ENCODE results near the gene HMGB3. TPM values are rescaled to one million over a fixed set of nuclear protein-coding genes. Genes with fewer than 3 reads are reported as not detected.

HMGB3 gene
- total RNA-seq: 16.8 TPM
- long read RNA-seq, transcript HMGB3-201 (5 exons, 3,560 nt): major isoform, 15 of 19 reads
- long read RNA-seq, partial matches to known transcripts: 2 of 19 reads
- long read RNA-seq, other reads (novel, unspliced or antisense): 2 of 19 reads

DNA sequence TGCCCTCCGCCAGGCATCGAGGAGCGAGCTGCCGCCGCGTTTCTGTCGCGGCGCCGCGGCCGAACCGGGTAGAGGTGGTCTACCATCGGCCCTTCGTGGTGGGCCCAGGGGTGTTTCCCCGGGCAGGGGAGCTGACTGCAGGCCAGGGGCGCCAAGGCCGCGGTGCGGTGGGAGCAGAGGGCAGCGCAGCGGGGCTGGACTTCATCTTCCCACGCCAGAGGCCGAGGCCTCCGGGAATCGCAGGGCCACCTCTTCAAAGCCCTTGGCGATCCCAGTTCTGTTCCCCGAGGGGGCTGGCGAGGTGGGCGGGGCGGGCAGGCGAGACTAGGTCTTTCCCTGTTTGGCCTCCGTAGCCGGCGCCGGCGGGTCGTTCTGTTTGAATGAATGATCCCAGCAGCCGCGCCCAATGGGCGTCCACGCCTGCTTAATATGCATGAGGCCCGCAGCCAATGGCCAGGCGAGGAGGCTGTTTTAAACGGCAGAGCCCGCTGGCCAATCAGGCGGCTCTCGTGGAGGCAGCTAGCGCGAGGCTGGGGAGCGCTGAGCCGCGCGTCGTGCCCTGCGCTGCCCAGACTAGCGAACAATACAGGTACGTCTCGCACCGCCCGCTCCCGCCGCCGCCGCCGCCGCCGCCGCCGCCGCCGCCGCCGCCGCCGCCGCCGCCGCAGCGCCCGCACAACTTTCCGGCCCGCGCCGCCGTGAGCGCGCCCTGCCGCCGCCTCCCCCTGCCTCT, at the start of gene HMGB3:
Gene HMGB3, plus strand, starts transcription at position 548 of the 733 bp plus-strand sequence. CDS start 2,265 bp downstream, outside the sequence.
- no peak within 1 kb of the TSS for H3K27ac ChIP-seq
- no peaks in the 10 kb centered on the region for H3K36me3 ChIP-seq
- no peaks in the 10 kb centered on the region for H3K4me1 ChIP-seq
- peak within 1 kb of the TSS; percentile 53 for H3K4me3 ChIP-seq
- H3K9me3 ChIP-seq: no peaks in the 10 kb centered on the region
- ATAC-seq (peak; percentile 99), DNase-seq (peak; percentile 94)
- no peaks in the 10 kb centered on the region for H3K27me3 ChIP-seq (ENCODE audit: low read depth)
- intact Hi-C loops (cut with DNase I): no loop called here
- TF ChIP-seq, protein P1, sequence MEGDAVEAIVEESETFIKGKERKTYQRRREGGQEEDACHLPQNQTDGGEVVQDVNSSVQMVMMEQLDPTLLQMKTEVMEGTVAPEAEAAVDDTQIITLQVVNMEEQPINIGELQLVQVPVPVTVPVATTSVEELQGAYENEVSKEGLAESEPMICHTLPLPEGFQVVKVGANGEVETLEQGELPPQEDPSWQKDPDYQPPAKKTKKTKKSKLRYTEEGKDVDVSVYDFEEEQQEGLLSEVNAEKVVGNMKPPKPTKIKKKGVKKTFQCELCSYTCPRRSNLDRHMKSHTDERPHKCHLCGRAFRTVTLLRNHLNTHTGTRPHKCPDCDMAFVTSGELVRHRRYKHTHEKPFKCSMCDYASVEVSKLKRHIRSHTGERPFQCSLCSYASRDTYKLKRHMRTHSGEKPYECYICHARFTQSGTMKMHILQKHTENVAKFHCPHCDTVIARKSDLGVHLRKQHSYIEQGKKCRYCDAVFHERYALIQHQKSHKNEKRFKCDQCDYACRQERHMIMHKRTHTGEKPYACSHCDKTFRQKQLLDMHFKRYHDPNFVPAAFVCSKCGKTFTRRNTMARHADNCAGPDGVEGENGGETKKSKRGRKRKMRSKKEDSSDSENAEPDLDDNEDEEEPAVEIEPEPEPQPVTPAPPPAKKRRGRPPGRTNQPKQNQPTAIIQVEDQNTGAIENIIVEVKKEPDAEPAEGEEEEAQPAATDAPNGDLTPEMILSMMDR (IDR thresholded peaks at IDR 0.05): no peak

DNA sequence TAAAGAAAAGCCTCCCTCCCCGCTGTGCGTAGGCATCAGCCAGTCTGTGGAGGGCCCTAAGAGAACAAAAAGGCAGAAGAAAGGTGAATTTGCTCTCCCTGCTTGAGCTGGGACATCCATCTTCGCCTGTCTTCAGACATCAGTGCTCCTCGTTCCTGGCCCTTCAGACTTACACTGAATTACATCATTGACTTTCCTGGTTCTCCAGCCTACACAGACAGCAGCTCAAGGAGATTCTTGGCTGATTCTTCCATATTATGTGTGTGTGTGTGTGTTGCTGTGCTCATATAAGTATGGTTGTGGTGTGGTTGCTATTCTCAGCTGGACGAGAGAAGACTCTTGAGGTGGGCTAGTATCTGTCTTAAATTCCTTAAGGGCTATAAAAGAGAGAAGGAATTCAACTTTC, 49.2 kb upstream of the HMGB3 start:
- no peaks in the 10 kb centered on the region for H3K4me1 ChIP-seq
- DNase-seq (no peak), ATAC-seq (no peak)
- H3K4me3 ChIP-seq: no peak overlapping the region
- no peaks in the 10 kb centered on the region for H3K9me3 ChIP-seq
- no peaks in the 10 kb centered on the region for H3K27me3 ChIP-seq (ENCODE audit: low read depth)
- TF ChIP-seq, protein P1 (IDR thresholded peaks at IDR 0.05): no peak
- no peaks in the 10 kb centered on the region for H3K36me3 ChIP-seq
- intact Hi-C loops (cut with DNase I): no loop called here
- H3K27ac ChIP-seq: no peak overlapping the region

DNA sequence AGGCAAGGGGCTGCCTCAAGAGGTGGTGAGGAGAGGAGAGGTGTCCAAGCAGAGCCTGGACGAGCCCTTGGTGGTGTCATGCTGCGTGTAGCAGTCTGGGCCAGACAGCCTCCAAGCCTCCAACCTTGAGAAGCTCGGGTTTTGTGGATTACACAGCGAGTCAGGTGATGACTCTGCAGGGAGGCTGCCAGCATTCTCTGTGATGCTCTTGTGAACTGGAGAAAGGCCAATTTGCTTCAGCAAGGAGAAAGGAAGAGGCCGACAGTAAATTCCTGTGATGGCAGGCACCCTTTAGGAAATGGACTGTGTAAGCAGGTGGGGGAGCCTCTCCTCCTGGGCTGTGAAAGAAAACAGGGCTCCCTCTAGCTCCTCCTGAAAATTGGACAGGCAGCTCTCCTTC, 48.7 kb upstream of the HMGB3 start:
- intact Hi-C loops (cut with DNase I): no loop called here
- Histone ChIP-seq H3K9me3 (no peaks in the 10 kb centered on the region), H3K36me3 (no peaks in the 10 kb centered on the region), H3K27me3 (ENCODE audit: low read depth) (no peaks in the 10 kb centered on the region), H3K27ac (no peak overlapping the region), H3K4me1 (no peaks in the 10 kb centered on the region), H3K4me3 (no peak overlapping the region)
- ATAC-seq: no peak
- no peak for DNase-seq
- TF ChIP-seq, protein P1 (IDR thresholded peaks at IDR 0.05): no peak

DNA sequence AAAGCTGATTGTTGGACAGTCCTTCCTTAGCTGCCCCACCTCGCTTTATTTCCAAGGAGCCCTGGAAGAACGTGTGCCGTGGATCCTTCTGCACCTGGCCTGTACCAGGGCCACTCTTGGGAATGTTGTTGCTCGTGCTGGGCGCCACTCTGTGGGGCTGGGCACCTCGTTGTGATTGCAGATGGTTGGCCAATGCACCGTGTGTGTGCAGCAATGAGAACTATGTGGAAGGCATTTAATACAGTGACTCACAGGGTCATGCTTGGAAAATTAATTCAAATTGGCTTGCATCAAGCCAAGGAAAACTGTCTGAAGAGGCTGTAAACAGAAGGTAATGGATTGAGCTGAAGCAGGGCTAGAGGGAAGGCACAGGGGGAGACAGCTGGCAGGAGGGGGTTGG, 47.7 kb upstream of the HMGB3 start:
- Histone ChIP-seq H3K9me3 (no peaks in the 10 kb centered on the region), H3K4me3 (no peak overlapping the region), H3K36me3 (no peaks in the 10 kb centered on the region), H3K27ac (no peak overlapping the region), H3K27me3 (ENCODE audit: low read depth) (no peaks in the 10 kb centered on the region), H3K4me1 (no peaks in the 10 kb centered on the region)
- intact Hi-C loops (cut with DNase I): no loop called here
- ATAC-seq (no peak), DNase-seq (no peak)
- TF ChIP-seq, protein P1 (IDR thresholded peaks at IDR 0.05): no peak

DNA sequence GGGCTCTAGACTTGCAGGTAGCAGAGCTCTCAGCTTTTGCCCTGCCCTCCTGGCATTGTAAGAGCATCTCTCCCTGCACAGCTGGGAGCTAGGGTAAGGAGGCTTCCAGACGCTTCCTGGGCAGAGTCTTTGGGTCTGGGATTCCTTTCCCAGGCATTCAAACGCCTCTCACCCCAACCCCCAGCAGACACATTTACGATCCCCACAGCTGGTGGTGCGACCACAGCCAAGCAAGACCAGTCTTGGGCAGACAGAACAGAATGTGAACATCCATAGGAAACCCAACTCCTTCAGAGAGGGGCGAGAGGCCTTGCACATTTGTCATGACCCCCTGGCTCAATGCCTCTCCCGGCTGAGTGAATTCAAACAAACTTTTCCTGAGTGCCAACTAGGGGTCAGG, 46.6 kb upstream of the HMGB3 start:
- Histone ChIP-seq H3K36me3 (no peaks in the 10 kb centered on the region), H3K4me3 (no peak overlapping the region), H3K27me3 (ENCODE audit: low read depth) (no peaks in the 10 kb centered on the region), H3K9me3 (no peaks in the 10 kb centered on the region), H3K4me1 (no peaks in the 10 kb centered on the region), H3K27ac (no peak overlapping the region)
- TF ChIP-seq, protein P1 (IDR thresholded peaks at IDR 0.05): no peak
- no peak for DNase-seq
- intact Hi-C loops (cut with DNase I): no loop called here
- ATAC-seq: no peak

Data from lower lobe of right lung (tissue), 2 donors.